ENCODE measurements around the gene GLRA2.

- no peak for TF ChIP-seq CTCF (conservative IDR thresholded peaks at IDR 0.05 in 1 of 2, IDR thresholded peaks at IDR 0.05 in 1 of 2; ENCODE audit: extremely low read depth in 1 of 2, insufficient read depth in 1 of 2, low read depth in 1 of 2, low read length in 2 of 2)
- no peak for TF ChIP-seq EZH2 (IDR thresholded peaks at IDR 0.05; ENCODE audit: borderline replicate concordance, low read length)
Measured at GRCh38 chrX:14505648-14506047, 23.7 kb upstream of the GLRA2 start.

All from mammary epithelial cell (primary cell).